GM19468 (cell line): ENCODE results near the gene HADHA.
"Not testable (repeated sequence)": the region's sequence is repeated elsewhere in the genome, so short reads cannot be mapped to it uniquely, and the experiment has no call there.

ENCODE experiments used
- ATAC-seq: cut with Tn5 transposase; IDR thresholded peaks from one replicate; pipeline ENCODE4 v1.9.1; 2021; ENCODE audit warnings: mild to moderate bottlenecking, moderate library complexity, moderate number of reproducible peaks; ENCODE audit not compliant: unreplicated experiment; ENCODE audit errors: extremely low read depth

The HADHA gene

GRCh38 chr2:26177122-26177521 lies 67.3 kb downstream of the HADHA start:
- no peak for ATAC-seq

DNA sequence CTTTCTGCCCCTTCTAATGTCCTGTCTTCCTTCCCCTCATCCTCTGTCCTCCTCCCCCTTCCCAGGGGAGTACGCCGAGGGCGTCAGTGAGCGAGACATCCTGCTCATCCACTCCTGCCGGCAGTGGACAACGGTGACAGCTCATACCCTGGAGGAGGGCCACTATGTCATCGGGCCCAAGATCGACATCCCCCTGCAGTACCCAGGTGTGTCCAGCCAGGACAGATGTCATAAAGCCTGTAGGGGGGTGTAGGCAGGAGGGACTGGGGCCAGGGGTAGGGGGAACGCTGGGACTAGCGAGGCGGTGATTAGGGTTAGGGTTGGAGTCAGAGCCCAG lies 68.2 kb downstream of the HADHA start:
- no peak for ATAC-seq

GRCh38 chr2:26175466-26176278 lies 68.8 kb downstream of the HADHA start:
- no peak for ATAC-seq

- ATAC-seq = no peak
Measured at GRCh38 chr2:26174691-26175465, 69.6 kb downstream of the HADHA start.

- ATAC-seq = no peak
Measured at GRCh38 chr2:26173776-26174482, 70.5 kb downstream of the HADHA start.

- no peak for ATAC-seq
Measured at GRCh38 chr2:26172871-26173775, 71.3 kb downstream of the HADHA start, which contains the start of gene GAREM2. TSS of gene GAREM2 (plus strand) at chr2:26173088. CDS start at chr2:26173221, 133 bp downstream.

GRCh38 chr2:26172189-26172870 lies 72.1 kb downstream of the HADHA start:
- no peak for ATAC-seq

DNA sequence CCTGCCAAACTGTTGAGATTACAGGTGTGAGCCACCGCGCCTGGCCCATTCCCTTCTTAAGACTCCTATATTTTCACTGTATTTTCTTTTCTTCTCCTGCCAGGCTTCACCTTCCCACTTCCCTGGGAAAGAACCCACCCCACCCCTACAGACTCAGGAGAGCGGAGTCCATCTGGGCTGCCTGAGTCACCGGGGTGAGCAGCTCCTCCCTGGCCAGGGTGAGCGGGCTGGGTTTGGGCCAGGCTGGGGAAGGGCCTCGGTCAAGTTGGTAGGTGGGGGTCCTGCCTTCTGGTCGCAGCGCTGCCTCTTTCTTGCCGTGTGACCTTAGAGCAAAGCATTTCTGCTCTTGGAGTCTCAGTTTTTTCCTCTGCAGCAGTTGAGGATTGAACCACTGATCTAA lies 73.6 kb downstream of the HADHA start:
- no peak for ATAC-seq

GRCh38 chr2:26169681-26170414 lies 74.6 kb downstream of the HADHA start:
- no peak for ATAC-seq

DNA sequence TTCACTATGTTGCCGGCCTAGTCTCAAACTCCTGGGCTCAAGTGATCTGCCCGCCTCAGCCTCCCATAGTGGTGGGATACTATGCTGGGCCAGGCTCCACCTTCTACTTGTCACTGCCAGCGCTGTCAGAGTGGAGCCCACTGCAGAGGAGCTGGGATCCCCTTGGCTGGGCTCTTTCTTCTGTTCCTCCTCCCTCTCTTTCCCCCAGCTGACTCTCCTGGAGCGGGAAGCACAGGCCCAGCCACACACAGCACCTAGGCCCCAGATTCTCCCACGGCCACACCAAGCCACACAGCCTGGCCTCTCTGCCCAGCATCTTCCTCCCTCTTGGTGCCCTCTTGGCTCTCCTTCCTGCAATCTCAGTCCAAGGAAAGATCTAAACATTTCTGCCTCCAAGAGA lies 75.2 kb downstream of the HADHA start:
- no peak for ATAC-seq

GRCh38 chr2:26168785-26169184 lies 75.6 kb downstream of the HADHA start:
- ATAC-seq = no peak

DNA sequence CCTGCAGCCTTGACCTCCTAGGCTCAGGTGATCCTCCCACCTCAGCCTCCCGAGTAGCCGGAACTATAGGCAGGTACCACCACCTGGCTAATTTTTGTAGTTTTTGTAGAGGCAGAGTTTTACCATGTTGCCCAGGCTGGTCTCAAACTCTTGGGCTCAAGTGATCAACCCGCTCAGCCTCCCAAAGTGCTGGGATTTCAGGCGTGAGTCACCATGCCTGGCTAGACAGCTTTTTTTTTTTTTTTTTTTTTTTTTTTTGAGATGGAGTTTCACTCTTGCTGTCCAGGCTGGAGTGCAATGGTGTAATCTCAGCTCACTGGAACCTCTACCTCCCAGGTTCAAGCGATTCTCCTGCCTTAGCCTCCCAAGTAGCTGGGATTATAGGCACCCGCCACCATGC lies 77.9 kb downstream of the HADHA start:
- not testable (repeated sequence) for ATAC-seq

DNA sequence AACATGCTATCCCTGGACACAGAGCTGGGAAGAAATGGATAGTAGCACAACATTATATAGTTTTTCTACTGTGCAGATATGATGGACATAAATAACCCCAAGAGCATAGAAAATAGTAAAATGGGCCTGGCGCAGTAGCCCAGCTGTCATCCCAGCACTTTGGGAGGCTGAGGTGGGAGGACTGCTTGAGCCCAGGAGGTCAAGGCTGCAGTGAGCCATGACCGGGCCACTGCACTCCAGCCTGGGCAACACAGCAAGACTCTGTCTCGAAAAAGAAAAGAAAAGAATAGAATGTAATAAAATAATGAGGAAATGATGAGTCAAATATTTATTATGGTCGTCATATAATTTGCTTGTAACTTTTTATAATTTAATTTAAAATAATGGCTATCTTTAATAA lies 79.0 kb downstream of the HADHA start:
- ATAC-seq = no peak

DNA sequence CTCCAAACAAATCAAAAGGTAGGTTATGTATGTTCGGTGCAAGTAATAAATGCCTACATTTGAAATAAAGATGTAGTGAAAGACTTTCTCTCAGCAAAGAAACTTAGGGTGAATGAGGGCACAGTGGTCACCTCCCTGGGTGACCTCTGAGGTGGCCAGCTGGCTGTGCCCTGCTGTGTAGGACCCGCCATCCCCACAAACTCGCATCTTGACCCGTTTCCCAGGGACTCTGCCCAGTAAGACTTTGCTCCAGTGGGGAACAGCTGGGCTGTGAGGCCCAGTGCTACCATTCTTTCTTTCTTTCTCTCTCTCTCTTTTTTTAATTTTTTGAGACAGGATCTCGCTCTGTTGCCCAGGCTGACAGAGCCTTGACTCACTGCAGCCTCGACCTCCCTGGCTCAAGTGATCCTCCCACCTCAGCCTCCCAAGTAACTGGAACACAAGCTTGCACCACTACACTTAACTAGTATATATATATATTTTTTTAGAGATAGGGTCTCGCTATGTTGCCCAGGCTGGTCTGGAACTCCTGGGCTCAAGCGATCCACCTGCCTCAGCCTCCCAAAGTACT lies 79.7 kb downstream of the HADHA start:
- no peak for ATAC-seq

GRCh38 chr2:26164231-26164630 lies 80.2 kb downstream of the HADHA start:
- no peak for ATAC-seq

GRCh38 chr2:26162963-26163362 lies 81.5 kb downstream of the HADHA start:
- ATAC-seq = no peak

DNA sequence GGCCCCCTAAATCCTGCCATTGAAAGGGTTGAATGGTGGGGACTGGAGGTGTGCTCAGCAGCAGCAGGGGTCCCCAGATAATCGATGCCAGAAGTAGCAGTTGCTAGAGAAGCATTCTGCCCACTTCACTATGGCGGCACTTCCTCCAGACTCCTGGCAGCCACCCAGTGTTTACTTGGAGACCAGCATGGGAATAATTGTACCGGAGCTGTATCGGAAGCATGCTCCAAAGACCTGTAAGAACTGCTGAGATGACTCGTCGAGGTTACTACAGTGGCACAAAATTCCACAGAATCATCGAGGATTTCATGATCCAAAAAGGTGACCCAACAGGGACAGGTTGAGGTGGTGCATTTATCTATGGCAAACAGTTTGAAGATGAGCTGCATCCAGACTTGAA lies 82.5 kb downstream of the HADHA start:
- ATAC-seq = no peak

GRCh38 chr2:26157580-26157979 lies 86.9 kb downstream of the HADHA start:
- no peak for ATAC-seq
